DMS53 (cell line): Measurements from ENCODE around the gene ADO.

Source experiments
- DNase-seq: peaks from one replicate; lab custom pipeline; 2025; lab: John Stamatoyannopoulos, UW

The ADO gene

DNA sequence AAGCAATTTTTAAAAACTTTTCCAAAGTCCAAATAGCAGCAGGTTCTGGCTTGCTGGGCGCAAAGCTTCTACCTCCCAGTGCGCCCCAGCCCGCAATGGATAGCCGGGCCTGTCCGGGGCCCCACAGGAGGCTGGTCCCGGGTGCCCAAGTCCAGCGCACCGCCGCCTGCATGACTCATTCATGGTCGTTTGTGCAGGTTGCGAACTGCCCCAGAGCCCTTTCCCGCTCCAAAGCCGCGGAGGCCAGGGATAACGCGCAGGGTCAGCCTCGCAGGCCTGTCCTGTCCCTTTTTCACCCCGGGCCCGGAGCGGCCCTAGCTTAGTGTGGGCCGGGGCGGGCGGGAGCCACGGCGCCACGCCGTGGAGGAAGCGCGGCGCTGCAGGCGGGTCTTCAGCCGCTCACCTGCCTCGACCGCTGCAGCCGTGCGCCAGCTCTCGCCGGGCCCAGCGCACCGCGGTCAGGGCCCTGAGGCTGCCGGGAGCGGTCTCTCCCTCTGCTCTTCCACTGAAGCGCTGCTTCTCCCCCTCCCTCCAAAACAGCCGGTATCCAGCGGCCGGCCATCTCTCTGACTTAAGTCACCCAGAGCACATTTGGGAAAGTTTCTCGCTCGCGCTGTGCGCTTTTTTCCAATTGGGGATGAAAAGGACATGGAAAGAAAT is 13.4 kb downstream of the ADO start:
- DNase-seq, result peak; percentile 96

DNA sequence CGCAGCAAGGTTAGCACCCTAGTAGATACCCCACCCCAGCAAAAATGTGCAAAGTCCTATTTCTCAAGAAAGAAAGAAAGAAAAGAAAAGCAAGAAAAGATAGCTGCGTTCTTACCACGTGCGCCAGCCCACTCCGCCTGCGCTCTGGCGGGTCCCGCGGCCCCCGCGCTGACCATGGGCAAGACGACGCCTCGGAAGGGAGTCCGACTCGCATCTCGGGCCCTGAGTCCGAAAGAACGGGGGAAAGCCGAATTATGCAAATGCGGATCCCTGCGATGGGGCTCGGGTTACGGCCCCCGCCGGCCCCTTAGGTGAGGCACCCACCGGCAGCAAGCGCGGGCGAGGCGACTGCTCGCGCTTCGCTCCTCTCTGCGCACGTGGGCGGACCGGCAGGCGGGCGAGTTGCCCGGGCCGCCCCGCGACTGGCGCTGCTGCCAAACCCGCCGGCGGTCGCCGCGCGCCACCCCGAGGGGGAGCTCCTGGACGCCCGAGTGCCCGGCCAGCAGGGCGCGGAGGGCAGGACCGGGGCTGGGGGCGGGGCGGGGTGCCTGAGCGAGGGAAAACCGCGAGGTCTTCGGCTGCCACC is 14.0 kb downstream of the ADO start:
- peak; percentile 80 for DNase-seq

DNA sequence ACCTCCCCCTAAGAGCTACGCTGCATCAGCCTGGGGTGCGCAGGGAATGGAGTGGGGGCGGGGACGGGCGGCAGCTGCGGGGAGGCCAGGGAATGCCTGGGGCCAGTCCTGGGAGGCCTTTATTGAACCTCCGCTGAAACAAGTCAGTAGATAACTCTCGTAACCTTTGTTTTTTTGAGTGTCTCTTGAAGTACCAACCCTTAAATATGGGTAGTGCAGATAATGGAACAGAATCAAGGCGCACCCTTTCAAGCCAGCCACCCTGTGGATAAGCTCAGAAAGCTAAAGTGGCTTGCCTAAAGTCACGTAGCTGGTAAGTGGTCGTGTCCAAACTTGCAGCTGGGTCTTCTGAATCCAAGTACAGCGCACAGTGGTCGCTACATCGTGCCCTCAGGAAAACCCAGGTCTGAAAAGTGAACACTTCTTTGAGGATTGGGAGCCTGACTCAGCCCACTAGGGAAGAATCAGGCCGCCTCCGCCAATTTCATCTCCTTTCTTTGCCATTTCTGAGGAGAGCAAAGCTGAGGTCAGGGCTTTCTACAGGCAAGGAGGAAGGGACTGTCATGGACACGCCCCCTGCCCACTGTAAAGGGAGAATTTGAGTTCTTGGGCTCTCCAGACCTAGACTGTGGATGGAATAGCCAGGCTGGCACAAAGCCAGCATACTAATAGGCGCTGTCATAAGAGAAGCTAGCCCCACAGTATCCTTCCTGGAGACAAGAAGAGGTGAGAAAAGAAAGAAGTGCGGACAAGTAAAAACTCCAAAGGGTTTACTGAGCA is 14.8 kb downstream of the ADO start:
- DNase-seq, result peak; percentile 39

DNA sequence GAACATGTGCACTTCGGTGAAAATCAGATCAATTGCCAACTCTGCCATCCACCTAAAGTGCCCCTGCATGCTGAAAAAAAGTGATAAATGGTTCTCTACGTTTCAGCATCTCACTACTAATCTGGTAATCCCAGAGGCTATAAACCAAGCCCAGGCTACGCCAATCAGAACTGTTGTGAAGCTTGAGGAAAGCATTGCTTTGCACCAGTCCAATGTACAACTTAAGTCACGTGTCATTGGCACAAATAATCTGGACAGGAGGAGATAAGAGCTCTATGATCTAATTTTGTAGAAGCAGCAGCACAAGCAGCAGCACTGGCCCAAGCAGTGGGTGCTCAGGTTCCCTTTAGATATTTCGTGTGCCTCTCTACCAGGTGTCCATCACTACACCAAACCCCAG is 16.1 kb downstream of the ADO start:
- DNase-seq, result no peak

DNA sequence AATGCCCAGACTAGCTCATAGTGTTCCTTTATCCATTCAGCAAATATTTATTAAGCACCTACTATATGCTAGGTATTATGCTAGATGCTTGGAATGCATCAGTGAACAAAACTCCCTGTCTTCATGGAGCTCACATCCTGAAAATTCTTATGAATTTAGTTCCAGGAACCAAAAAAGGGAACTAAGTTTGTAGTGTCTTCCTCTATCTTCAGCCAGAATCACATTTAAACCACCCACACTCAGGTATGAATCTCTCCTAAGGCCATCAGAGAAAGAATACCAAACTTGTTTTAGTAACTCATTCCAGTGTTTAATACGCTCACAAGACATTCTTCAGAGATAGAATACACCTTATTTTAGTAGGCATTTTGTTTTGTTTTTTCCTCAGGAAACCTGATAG is 21.8 kb downstream of the ADO start:
- no peak for DNase-seq

DNA sequence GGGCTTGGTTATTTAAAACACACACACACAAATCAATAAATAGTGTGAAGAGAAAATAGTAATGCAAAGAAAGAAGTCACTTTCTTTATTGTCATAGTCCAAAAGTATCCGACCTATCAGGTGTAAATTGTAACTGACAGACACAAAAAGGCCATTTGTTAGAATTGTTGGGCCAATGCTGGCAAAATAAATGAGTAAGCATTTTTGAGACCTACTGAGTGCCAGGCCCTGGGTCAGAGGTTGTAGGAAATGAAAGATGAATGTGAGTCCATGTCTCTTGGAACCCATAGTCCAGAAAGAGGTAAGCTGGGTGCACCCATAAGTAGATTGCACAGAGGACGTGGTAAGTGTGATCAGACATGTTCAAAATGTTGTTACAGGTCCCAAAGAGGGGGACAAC is 25.1 kb downstream of the ADO start:
- DNase-seq, result no peak

DNA sequence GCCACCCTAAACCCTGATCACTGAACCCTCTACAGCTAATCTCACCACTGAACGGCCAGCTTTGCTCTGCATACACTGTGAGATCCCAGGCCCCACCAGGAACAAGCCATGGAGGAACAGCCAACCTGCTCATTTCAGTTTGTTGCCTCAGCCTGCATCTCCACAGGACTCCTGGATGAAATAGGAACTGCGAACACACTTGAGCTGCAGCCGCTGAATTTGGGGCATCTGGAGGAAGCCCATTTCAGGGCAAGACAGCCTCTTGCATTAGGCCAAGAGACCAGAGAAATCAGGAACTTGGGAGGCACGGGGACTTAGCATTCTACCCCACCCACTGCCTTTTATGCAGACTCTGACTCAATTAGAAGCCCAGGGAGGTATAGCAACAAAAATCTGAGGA is 26.2 kb downstream of the ADO start:
- no peak for DNase-seq

DNA sequence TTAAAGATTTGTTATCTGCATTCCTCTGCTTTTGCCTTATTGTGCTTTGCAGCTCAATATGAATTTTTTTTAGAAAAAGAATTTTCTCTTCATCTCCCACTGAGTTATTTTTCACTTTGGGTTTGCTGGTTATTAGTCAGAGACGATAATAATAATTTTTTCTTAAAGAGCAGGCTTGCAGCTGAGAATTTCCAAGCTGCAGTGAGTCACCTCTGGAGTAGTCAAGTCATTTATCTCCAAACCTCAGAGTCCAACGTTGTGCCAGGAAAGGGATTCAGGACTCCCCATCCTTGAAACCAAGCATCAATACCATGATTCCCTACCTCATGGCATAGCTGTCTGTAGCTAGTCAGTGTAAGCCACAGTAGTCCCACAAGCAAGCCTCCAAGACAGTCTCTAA is 26.8 kb downstream of the ADO start:
- no peak for DNase-seq

DNA sequence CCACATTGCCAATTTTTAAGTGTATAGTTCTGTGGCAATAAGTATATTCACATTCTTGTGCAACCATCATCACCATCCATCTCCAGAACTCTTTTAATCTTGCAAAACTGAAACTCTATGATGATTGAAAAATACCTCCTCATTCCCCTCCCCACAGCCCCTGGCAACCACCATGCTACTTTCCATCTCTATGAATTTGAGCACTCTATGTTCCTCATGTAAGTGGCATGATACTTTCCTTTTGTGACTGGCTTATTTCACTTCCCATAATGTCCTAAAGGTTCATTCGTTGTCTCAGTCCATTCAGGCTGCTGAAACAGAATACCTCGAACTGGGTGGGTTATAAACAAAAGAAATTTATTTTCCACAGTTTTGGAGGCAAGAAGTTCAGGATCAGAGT is 35.1 kb downstream of the ADO start:
- no peak for DNase-seq

DNA sequence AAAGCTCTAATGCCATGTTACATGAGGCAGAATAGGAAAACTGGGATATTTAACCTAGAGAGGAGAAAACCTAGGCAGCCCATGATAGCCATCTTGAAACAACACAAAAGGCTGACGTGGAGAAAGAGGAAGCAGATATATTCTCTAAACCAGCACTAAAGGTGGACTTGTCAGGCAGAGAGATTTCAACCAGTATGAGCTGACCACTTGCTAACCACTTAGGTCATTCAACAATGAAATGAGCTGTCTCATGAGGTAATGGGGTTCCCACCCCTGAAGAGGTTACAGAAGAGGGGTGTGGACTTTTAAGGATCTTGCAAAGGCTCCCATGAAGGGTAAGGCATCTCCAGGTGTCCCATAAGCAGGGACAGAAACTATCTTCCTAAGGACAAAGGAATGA is 38.5 kb downstream of the ADO start:
- DNase-seq, result no peak

DNA sequence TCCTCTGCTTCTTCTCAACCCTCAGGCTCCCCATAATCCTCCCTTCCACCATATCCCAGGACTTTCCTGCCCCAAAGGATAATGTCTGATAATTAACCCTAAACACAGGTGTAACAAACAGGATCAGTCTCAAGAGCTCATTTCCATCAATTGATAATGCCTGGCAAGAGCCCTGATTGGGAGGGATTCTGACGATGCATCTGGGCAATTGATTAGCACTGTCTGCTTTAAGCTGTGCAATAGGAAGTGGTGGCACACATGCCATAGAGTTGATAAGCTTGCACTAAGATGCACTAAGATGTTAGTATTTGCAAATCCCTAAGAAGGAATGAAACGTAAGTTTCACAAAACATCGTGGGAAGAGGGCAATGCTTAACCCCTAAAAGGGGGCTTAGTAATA is 39.1 kb downstream of the ADO start:
- DNase-seq, result no peak

DNA sequence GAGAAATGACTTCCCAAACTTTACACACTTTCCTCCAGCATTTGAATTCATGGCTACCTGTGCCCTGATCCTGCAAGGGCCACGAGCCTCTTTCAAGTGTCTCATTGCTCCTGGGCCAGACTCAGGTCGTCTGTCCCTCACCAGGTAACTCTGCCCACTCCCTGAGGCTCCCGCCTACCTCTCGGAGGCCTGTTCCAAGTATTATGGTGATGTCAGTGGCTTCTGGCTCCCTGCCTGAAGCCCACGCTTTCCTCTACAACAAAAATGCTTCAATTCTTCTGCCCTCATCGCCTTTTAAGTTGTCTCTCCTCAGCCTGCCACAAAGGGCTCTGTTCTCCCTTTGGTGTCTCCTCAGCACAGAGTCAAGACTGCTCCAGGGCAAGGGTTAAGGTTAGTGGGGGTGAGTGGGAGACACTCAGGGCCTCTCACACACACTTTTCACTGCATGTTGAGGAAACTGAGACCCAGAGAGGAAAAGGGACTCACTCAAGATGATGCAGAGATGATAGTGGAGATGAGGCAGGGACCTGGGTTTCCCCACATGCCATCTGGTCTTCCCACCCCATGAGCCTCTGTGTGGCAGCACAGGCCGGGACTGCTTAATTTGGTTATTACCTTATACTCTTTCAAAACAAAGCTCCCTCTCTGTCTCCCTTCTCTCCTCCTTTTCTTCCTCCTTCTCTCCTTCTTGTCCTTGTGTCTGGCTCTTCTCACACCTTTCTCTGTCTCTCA is 39.9 kb downstream of the ADO start:
- DNase-seq, result no peak

DNA sequence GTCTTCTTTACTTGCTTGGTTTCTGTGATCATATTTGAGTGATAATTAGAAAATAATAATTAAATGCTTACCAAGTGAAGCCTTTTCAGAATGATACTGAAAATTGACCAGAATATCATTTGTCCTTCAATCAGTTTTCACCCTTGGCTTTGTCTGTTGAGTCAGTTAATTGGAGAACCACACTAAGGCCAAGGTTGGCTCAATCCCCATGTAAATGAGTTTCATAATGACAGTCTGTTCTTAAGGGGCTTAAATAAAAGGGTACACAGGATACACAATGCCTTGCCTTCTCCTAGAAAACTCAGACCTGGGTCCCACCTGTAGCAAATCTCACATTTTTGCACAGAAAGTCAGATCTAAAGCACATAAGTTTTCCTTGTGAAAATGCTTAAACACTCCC is 42.9 kb downstream of the ADO start:
- no peak for DNase-seq

DNA sequence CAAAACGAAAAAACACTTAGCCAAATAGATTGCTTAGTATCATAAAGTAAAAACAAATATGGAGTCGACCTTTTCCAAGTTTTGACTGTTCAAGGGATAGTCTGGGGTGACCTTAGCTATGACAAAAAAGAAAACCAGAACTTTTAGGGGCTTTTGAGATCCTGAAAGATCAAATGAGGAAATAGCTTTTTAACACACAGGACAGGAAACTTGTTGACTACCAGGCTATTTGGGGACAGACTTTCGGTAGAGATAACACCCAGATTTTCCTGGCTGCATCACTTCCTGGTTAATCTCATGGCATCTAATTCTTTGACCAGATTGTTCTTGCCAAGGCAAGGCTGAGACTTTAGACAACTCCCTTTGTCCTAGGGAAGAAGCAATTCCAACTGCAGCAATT is 46.1 kb downstream of the ADO start:
- DNase-seq, result no peak

DNA sequence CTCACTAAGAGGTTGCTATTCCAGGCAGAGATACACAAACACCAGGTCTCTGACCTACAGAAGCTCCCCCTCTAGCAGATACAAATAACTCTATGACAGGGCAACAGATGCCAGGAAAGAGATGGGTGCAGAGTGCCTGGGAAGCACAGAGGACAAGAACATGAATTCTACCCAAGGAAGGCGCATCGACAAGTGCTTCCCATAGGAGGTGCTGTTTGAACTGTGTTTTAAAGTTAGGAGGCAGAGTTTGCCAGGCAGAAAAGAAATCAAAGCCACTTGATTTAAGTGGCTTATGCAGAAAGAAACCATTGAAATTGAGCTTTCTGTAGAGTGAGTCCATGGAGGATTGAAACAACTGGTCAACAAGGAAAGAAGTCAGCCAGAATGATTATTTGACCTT is 46.9 kb downstream of the ADO start:
- DNase-seq, result peak; percentile 58

DNA sequence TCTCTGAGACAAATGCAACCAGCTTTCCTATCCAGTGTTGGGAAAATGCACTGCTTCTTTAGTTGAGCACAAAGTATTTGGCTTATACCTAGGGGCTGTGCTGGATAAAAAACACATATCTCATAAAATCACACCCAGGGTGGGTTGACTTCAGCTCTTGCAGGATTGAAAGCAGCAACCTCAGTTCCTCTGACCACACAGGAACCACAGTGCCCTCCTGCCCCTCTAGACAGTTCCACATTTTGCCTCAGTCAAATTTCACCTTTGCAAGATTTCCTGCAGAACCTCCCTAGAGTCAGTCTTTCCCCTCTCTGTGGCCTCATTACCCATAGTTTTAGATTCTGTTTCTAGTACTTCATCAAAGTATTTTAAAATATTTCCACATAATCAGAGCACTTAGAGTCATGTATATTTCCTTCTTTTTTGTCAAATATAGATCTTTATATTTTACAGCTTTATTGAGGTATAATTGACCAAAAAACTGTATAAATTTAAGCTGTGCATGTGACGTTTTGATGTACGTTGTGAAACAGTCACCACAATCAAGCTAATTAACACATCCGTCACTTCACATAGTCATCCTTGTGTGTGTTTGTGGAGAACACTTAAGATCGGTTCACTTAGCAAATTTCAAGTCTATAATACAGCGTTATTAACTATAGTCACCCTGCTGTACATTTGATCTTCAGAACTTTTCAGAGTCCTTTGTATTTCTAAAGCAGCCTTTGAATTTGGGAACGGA is 48.6 kb downstream of the ADO start:
- no peak for DNase-seq

DNA sequence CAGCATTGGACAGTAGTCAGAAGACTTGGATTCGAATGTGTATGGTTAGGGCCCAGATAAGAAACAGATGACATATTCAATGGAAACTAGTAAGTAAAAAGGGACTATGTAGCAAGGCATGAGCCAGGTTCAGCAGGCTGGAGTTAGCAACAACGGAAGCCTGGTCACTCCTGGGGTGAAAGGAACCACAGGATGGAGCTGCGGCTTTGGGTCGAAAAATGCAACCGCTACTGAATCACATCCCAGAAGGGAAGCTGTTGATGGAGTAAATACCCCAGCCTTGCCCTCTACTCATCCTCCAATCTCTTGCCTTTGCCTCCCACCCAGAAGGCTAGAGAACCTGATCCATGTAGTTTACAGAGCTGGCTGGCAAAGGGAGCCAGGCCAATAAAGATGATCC is 49.2 kb downstream of the ADO start:
- no peak for DNase-seq

DNA sequence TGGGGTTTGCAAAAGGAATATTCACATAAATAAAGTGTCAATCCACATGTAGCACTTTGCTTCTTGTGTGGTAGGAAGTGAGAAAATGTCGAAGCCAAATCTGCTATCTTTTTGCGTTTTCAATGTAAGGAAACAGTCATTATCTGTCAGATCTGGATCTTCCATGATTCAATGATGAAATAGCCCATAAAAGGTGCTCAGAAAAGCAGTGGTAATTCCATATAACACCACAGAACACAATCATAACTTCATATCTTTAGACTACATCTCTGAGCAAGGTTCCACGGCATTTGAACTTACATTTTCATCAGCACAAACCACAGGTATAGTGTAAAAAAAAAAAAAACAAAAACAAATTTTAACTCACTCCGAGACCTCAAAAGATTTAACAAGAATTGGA is 51.5 kb downstream of the ADO start:
- no peak for DNase-seq
